Mesenchymal stem cell (in vitro differentiated cells and primary cell): Measurements from ENCODE around the gene LYPD6B.
A peak's percentile ranks its signal among the peaks of the same experiment; 100 is the strongest.

ENCODE experiments used
- DNase-seq: peaks from one replicate; pipeline ENCODE4 v3.0.0-alpha.2; 2013
- H2AFZ ChIP-seq: one replicate; pipeline ENCODE4 v1.6.1; 2013; ENCODE audit warnings: low read depth, mild to moderate bottlenecking, control low read depth, inconsistent platforms, low read length, moderate library complexity
- H2AK5ac ChIP-seq: 2 replicates; pipeline ENCODE4 v1.6.1; 2013; ENCODE audit warnings: low read length, moderate library complexity, mild to moderate bottlenecking, inconsistent platforms; ENCODE audit not compliant: severe bottlenecking
- H2BK120ac ChIP-seq: one replicate; pipeline ENCODE4 v1.6.1; 2013; ENCODE audit warnings: low read depth, mild to moderate bottlenecking, inconsistent platforms, low read length, moderate library complexity
- H2BK12ac ChIP-seq, 2 experiments: one replicate each; pipeline ENCODE4 v1.6.1; 2013; ENCODE audit warnings: inconsistent platforms in 2 of 2, low read length in 2 of 2, mild to moderate bottlenecking in 2 of 2, moderate library complexity in 2 of 2, control low read depth in 1 of 2
- H2BK15ac ChIP-seq: one replicate; pipeline ENCODE4 v1.6.1; 2013; ENCODE audit warnings: mild to moderate bottlenecking, low read depth, inconsistent platforms; ENCODE audit not compliant: poor library complexity, severe bottlenecking
- H2BK5ac ChIP-seq: 2 replicates; pipeline ENCODE4 v1.6.1; 2013; ENCODE audit warnings: low read depth, mild to moderate bottlenecking, low read length, control low read depth, inconsistent platforms; ENCODE audit not compliant: poor library complexity, severe bottlenecking
- H3K14ac ChIP-seq, 2 experiments: one replicate each; pipeline ENCODE4 v1.6.1; 2013; ENCODE audit warnings: inconsistent platforms in 2 of 2, low read length in 2 of 2, control low read depth in 1 of 2, mild to moderate bottlenecking in 1 of 2, moderate library complexity in 1 of 2
- H3K18ac ChIP-seq, 2 experiments: one replicate each; pipeline ENCODE4 v1.6.1; 2013; ENCODE audit warnings: inconsistent platforms in 2 of 2, low read length in 2 of 2, control low read depth in 1 of 2, low read depth in 1 of 2, mild to moderate bottlenecking in 1 of 2
- H3K23ac ChIP-seq, 2 experiments: one replicate each; pipeline ENCODE4 v1.6.1; 2013; ENCODE audit warnings: inconsistent platforms in 2 of 2, low read length in 2 of 2, mild to moderate bottlenecking in 2 of 2, moderate library complexity in 2 of 2, control low read depth in 1 of 2
- H3K27ac ChIP-seq: 2 replicates; pipeline ENCODE4 v1.5.1; 2013; ENCODE audit warnings: mild to moderate bottlenecking, moderate library complexity, low read length, control low read depth, inconsistent platforms; ENCODE audit not compliant: poor library complexity, severe bottlenecking
- H3K27me3 ChIP-seq, 2 experiments: 2 replicates each; pipeline versions ENCODE4 v1.6.1 to v1.7.0; 2013; ENCODE audit warnings: low read length in 2 of 2, mild to moderate bottlenecking in 2 of 2, moderate library complexity in 2 of 2, control low read depth in 1 of 2, inconsistent platforms in 1 of 2; ENCODE audit not compliant: control insufficient read depth in 1 of 2, insufficient read depth in 1 of 2
- H3K36me3 ChIP-seq, 2 experiments: 2 replicates each; pipeline versions ENCODE4 v1.6.1 to v1.7.0; 2013; ENCODE audit warnings: low read length in 2 of 2, control low read depth in 1 of 2, inconsistent platforms in 1 of 2, low read depth in 1 of 2, mild to moderate bottlenecking in 1 of 2; ENCODE audit not compliant: insufficient read depth in 2 of 2, control insufficient read depth in 1 of 2
- H3K4ac ChIP-seq, 2 experiments: one replicate each; pipeline ENCODE4 v1.6.1; 2013; ENCODE audit warnings: inconsistent platforms in 2 of 2, low read length in 2 of 2, mild to moderate bottlenecking in 2 of 2, moderate library complexity in 2 of 2, control low read depth in 1 of 2, low read depth in 1 of 2
- H3K4me1 ChIP-seq: 2 replicates; pipeline ENCODE4 v1.6.1; 2013; ENCODE audit warnings: low read depth, low read length, control low read depth; ENCODE audit not compliant: control insufficient read depth, insufficient read depth
- H3K4me2 ChIP-seq: 2 replicates; pipeline ENCODE4 v1.6.1; 2013; ENCODE audit warnings: low read length, mild to moderate bottlenecking, inconsistent platforms; ENCODE audit not compliant: poor library complexity, severe bottlenecking
- H3K4me3 ChIP-seq, 2 experiments: 2 replicates each; pipeline versions ENCODE4 v1.5.1 to v1.7.0; 2013; ENCODE audit warnings: low read length in 2 of 2, mild to moderate bottlenecking in 2 of 2, control low read depth in 1 of 2, low read depth in 1 of 2; ENCODE audit not compliant: insufficient read depth in 1 of 2
- H3K79me1 ChIP-seq: replicated peaks from 2 replicates; pipeline ENCODE4 v1.6.1; 2013; ENCODE audit warnings: mild to moderate bottlenecking, control low read depth, low read length, inconsistent platforms; ENCODE audit not compliant: poor library complexity, severe bottlenecking
- H3K9ac ChIP-seq: 2 replicates; pipeline ENCODE4 v1.7.0; 2013; ENCODE audit warnings: mild to moderate bottlenecking, low read length, moderate library complexity
- H3K9me3 ChIP-seq: 2 replicates; pipeline ENCODE4 v1.7.0; 2013; ENCODE audit warnings: mild to moderate bottlenecking, low read length; ENCODE audit not compliant: control insufficient read depth
- H4K8ac ChIP-seq: one replicate; pipeline ENCODE4 v1.6.1; 2013; ENCODE audit warnings: inconsistent platforms, mild to moderate bottlenecking, low read length, moderate library complexity
- H4K91ac ChIP-seq: one replicate; pipeline ENCODE4 v1.6.1; 2013; ENCODE audit warnings: mild to moderate bottlenecking, low read length, inconsistent platforms
- WGBS: methylation state at CpG from one replicate; pipeline ENCODE4 v1.1.7; 2013; ENCODE audit warnings: mixed read lengths; 5-methylcytosine and 5-hydroxymethylcytosine counted together

LYPD6B gene

DNA sequence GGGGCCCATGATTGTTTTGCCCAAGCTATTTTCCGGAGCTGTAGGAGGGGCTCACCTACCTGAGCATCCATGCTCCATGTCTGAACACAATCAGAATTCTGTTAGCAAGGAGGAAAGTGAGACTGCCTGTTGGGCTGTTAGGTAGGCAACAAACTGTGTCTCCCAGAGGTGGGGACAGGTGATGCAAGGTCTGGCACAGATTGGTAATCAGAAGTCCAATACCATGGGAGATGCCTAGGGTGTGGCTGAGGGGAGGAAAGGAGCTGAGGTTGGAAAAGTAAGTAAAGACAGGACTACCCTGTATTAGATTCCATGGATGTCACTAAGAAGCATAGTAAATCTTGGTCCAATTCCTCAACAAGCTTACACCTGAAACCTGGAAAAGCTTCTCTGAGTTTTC, 3.0 kb downstream of the LYPD6B start:
- Histone ChIP-seq H3K4me3 (no peak overlapping the region), H3K79me1 (no peaks in the 10 kb centered on the region), H2BK15ac (no peak overlapping the region), H3K9ac (no peak overlapping the region), H2BK12ac (peak overlapping the region in 1 of 2 experiments; percentile 83), H4K8ac (no peak overlapping the region), H2BK5ac (no peak overlapping the region), H3K9me3 (peaks cover 18% of the 10 kb centered on the region), H2AK5ac (no peak overlapping the region), H3K36me3 (no peaks in the 10 kb centered on the region), H3K14ac (no peak overlapping the region), H3K18ac (peak overlapping the region in 1 of 2 experiments; percentile 38), H3K4me1 (peaks cover 12% of the 10 kb centered on the region), H3K4me2 (no peak overlapping the region), H3K4ac (peak overlapping the region in 1 of 2 experiments; percentile 37), H4K91ac (no peak overlapping the region), H3K27me3 (peaks cover 34 to 56% of the 10 kb centered on the region in 2 experiments), H2BK120ac (no peak overlapping the region), H3K27ac (no peak overlapping the region), H2AFZ (no peak overlapping the region), H3K23ac (no peak overlapping the region)
- WGBS = 100% methylated on average over 1 of the region's 1 CpG
- no peak for DNase-seq

DNA sequence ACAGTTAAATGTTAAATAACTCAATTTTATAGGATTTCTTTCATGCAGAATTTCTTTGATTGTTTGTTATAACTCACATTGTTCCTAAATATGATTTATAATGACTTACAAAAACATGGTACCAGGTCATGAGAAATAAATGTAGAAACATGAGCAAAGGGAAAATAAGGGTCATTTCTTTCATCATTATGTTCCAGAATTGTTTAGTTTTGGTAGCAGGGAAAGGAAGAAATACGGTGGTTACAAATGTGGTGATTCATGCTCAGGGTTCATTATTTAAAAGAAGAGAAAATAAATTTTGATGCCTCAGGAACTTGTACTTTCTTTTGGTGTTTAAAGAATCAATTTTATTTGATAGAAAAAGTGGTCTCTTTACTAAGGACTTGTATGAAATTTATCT, 4.4 kb downstream of the LYPD6B start:
- Histone ChIP-seq H3K14ac (no peak overlapping the region), H3K4me1 (peaks cover 11% of the 10 kb centered on the region), H3K79me1 (no peaks in the 10 kb centered on the region), H2BK15ac (no peak overlapping the region), H2AFZ (no peak overlapping the region), H2BK12ac (no peak overlapping the region), H2BK5ac (no peak overlapping the region), H3K4me2 (no peak overlapping the region), H2BK120ac (no peak overlapping the region), H3K9me3 (peaks cover 30% of the 10 kb centered on the region), H3K23ac (no peak overlapping the region), H3K18ac (no peak overlapping the region), H3K36me3 (no peaks in the 10 kb centered on the region), H3K4ac (no peak overlapping the region), H4K91ac (no peak overlapping the region), H3K9ac (no peak overlapping the region), H3K27me3 (peaks cover 20 to 43% of the 10 kb centered on the region in 2 experiments), H3K27ac (no peak overlapping the region), H2AK5ac (no peak overlapping the region), H3K4me3 (no peak overlapping the region), H4K8ac (no peak overlapping the region)
- WGBS = 9% methylated on average over 1 of the region's 1 CpG
- DNase-seq = peak; percentile 63

DNA sequence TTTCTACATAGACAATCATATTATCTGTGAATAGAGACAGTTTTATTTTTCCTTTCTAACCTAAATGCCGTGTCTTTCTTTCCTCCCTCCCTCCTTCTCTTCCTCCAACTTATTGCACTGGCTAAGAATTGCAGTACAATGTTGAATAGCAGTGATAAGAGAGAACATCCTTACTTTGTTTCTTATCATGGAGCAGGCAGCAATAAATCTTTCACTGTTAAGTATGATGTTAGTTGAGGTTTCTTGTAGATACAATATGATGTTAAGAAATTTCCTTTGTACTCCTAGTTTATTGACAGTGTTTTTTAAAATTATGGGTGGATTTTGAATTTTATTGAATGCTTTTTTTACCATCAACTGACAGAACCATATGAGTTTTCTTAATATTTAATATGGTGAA, 6.0 kb downstream of the LYPD6B start:
- no CpG with 5 or more reads among the region's 1 CpG for WGBS
- H3K4me2 ChIP-seq = no peak overlapping the region
- no peak overlapping the region for H4K91ac ChIP-seq

DNA sequence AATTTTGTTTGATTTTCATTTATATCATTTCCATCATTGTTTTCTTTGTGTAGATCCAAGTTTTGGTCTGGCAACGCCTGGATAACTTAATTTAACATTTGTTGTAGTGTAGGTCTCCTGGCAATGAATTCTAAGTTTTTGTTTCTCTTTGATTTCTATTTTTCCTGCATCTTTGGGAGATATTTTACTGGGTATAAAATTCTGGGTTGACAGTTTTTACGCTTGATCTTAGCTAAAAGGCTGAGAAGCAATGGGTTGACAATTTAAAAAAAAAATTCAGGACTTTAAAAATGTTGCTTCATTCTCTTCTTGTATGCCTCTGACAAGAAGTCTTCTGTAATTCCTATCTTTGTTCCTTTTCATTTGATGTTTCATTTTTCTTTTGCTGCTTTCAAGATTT, 8.6 kb downstream of the LYPD6B start:
- no peaks in the 10 kb centered on the region for H3K4me1 ChIP-seq
- H3K9ac ChIP-seq = no peak overlapping the region
- no peak overlapping the region for H3K14ac ChIP-seq
- no peak overlapping the region for H3K18ac ChIP-seq
- DNase-seq = no peak
- H2BK5ac ChIP-seq = no peak overlapping the region
- H2BK12ac ChIP-seq = no peak overlapping the region
- no peak overlapping the region for H3K23ac ChIP-seq
- H2BK15ac ChIP-seq = no peak overlapping the region
- no peak overlapping the region for H3K27ac ChIP-seq
- H3K9me3 ChIP-seq = peaks cover 46% of the 10 kb centered on the region
- 84% methylated on average over 2 of the region's 2 CpGs for WGBS
- H4K91ac ChIP-seq = no peak overlapping the region
- H2AFZ ChIP-seq = no peak overlapping the region
- no peaks in the 10 kb centered on the region for H3K79me1 ChIP-seq
- H3K36me3 ChIP-seq = no peaks in the 10 kb centered on the region
- H3K4me2 ChIP-seq = no peak overlapping the region
- H3K4me3 ChIP-seq = no peak overlapping the region
- no peak overlapping the region for H2BK120ac ChIP-seq
- H2AK5ac ChIP-seq = no peak overlapping the region
- peaks cover 0 to 15% of the 10 kb centered on the region in 2 experiments for H3K27me3 ChIP-seq
- no peak overlapping the region for H4K8ac ChIP-seq
- H3K4ac ChIP-seq = no peak overlapping the region

More for the DNA sequence above, 6.0 kb downstream of the LYPD6B start:
- Histone ChIP-seq H3K18ac (no peak overlapping the region), H3K36me3 (no peaks in the 10 kb centered on the region), H3K23ac (no peak overlapping the region), H2AK5ac (no peak overlapping the region), H2BK120ac (no peak overlapping the region), H3K4me3 (no peak overlapping the region), H3K4me1 (no peaks in the 10 kb centered on the region), H3K9me3 (peaks cover 46% of the 10 kb centered on the region), H2BK5ac (no peak overlapping the region), H2AFZ (no peak overlapping the region), H2BK15ac (no peak overlapping the region), H3K27me3 (peaks cover 7 to 36% of the 10 kb centered on the region in 2 experiments), H4K8ac (no peak overlapping the region), H3K27ac (no peak overlapping the region), H2BK12ac (no peak overlapping the region), H3K4ac (no peak overlapping the region), H3K79me1 (no peaks in the 10 kb centered on the region), H3K14ac (no peak overlapping the region), H3K9ac (no peak overlapping the region)
- DNase-seq = no peak
